HCT116 (cell line): ENCODE measurements around the gene TMEM44. TPM values are rescaled to one million over a fixed set of nuclear protein-coding genes. Genes with fewer than 3 reads are reported as not detected.

Source experiments
- ATAC-seq: fragments of 200-7000 bp; cut with Tn5 transposase; 2 replicates; pipeline ENCODE4 v1.9.1; 2020; ENCODE audit warnings: mild to moderate bottlenecking, moderate library complexity
- BruUV-seq: library from RNA; stranded (reverse); fragments of 400-500 nt; replicated peaks from 2 replicates; lab custom pipeline; 2021; lab: Mats Ljungman, UMichigan
- CTCF ChIA-PET: fragments of 300-600 bp; sonication (Branson Sonifier 250); formaldehyde crosslinking; loops from one replicate; lab custom pipeline; 2021; ENCODE audit warnings: antibody characterized with exemption; lab: Charles Lee
- POLR2A ChIA-PET: fragments of 300-600, 350-600 bp; sonication (Branson Sonifier 250); formaldehyde crosslinking; loops from one replicate; lab custom pipeline; 2021; ENCODE audit warnings: antibody characterized with exemption; lab: Charles Lee
- RAD21 ChIA-PET, 2 experiments: fragments of 300-600 bp; sonication (Branson Sonifier 250); formaldehyde crosslinking; loops; one replicate each; lab custom pipeline; 2023; ENCODE audit warnings: low total read pairs in 2 of 2; ENCODE audit not compliant: uncharacterized antibody in 2 of 2, unreplicated experiment in 2 of 2, low non-redundant PET in 1 of 2; lab: Charles Lee
- DNase-seq: peaks from one replicate; pipeline ENCODE4 v3.0.0-alpha.2; 2010; ENCODE audit warnings: low read depth, low spot score
- H2AFZ ChIP-seq: fragments of 200-600 bp; shearing (Covaris generic), sonication (generic); 2 replicates; pipeline ENCODE4 v1.6.1; 2017; ENCODE audit warnings: low read depth, mixed run types, mixed read lengths, antibody characterized with exemption, low read length; ENCODE audit not compliant: poor library complexity, severe bottlenecking
- H3K27ac ChIP-seq: 2 replicates; pipeline ENCODE4 v1.5.1; 2012; ENCODE audit warnings: low read depth, low read length
- H3K27me3 ChIP-seq: fragments of 200-600 bp; sonication (generic); 2 replicates; pipeline ENCODE4 v1.6.1; 2016; ENCODE audit warnings: mixed run types, low read length, mixed read lengths; ENCODE audit not compliant: insufficient read depth
- H3K36me3 ChIP-seq, 2 experiments: fragments of 200-500 bp in 1 of 2; fragments of 200-600 bp in 1 of 2; sonication (Bioruptor generic) in 1 of 2; sonication (generic) in 1 of 2; 2 replicates each; pipeline versions ENCODE4 v1.5.1 to v1.6.1; 2014 to 2016; ENCODE audit warnings: low read length in 2 of 2, inconsistent platforms in 1 of 2, mixed read lengths in 1 of 2, mixed run types in 1 of 2; ENCODE audit not compliant: insufficient read depth in 2 of 2, control insufficient read depth in 1 of 2
- H3K4me1 ChIP-seq, 2 experiments: fragments of 200-600 bp in 1 of 2; sonication (generic) in 1 of 2; 2 replicates each; pipeline versions ENCODE4 v1.5.1 to v1.6.1; 2012 to 2017; ENCODE audit warnings: low read length in 2 of 2, inconsistent platforms in 1 of 2, mild to moderate bottlenecking in 1 of 2, mixed read lengths in 1 of 2, mixed run types in 1 of 2, moderate library complexity in 1 of 2; ENCODE audit not compliant: insufficient read depth in 2 of 2, control insufficient read depth in 1 of 2
- H3K4me2 ChIP-seq: fragments of 200-600 bp; sonication (generic); 2 replicates; pipeline ENCODE4 v1.6.1; 2017; ENCODE audit warnings: mixed run types, low read length, mixed read lengths
- H3K4me3 ChIP-seq, 2 experiments: fragments of 200-600 bp in 1 of 2; sonication (generic) in 1 of 2; replicated peaks in 1 of 2; 2 replicates each; pipeline ENCODE4 v1.5.1; 2011 to 2016; ENCODE audit warnings: low read length in 2 of 2, control low read depth in 1 of 2, low read depth in 1 of 2, mild to moderate bottlenecking in 1 of 2, mixed read lengths in 1 of 2, mixed run types in 1 of 2
- H3K79me2 ChIP-seq: fragments of 200-600 bp; sonication (generic); 2 replicates; pipeline ENCODE4 v1.6.1; 2017; ENCODE audit warnings: mild to moderate bottlenecking, mixed run types, low read length, moderate library complexity, mixed read lengths; ENCODE audit not compliant: insufficient read depth
- H3K9ac ChIP-seq: fragments of 200-600 bp; sonication (generic); 2 replicates; pipeline ENCODE4 v1.6.1; 2016; ENCODE audit warnings: low read length, mixed read lengths
- H3K9me2 ChIP-seq: fragments of 200-600 bp; sonication (generic), shearing (Covaris generic); 2 replicates; pipeline ENCODE4 v1.6.1; 2017; ENCODE audit warnings: mixed run types, mild to moderate bottlenecking, moderate library complexity; ENCODE audit not compliant: insufficient read depth
- H3K9me3 ChIP-seq, 2 experiments: fragments of 200-500 bp in 1 of 2; fragments of 200-600 bp in 1 of 2; sonication (Bioruptor generic) in 1 of 2; sonication (generic) in 1 of 2; 2 replicates each; pipeline ENCODE4 v1.6.1; 2014 to 2017; ENCODE audit warnings: low read length in 2 of 2, mixed read lengths in 2 of 2, inconsistent platforms in 1 of 2, low read depth in 1 of 2, mild to moderate bottlenecking in 1 of 2, mixed run types in 1 of 2, moderate library complexity in 1 of 2; ENCODE audit not compliant: control insufficient read depth in 1 of 2, insufficient read depth in 1 of 2
- H4K20me1 ChIP-seq: fragments of 200-600 bp; sonication (generic), shearing (Covaris generic); 2 replicates; pipeline ENCODE4 v1.6.1; 2017; ENCODE audit warnings: mixed run types, mild to moderate bottlenecking, moderate library complexity; ENCODE audit not compliant: insufficient read depth
- CBX3 ChIP-seq: IDR thresholded peaks from 2 replicates; pipeline ENCODE4 v1.6.1; 2012; ENCODE audit warnings: low read depth
- CEBPB ChIP-seq: IDR thresholded peaks from 2 replicates; pipeline ENCODE4 v1.6.1; 2012; ENCODE audit warnings: low read depth
- EGR1 ChIP-seq: IDR thresholded peaks from 2 replicates; pipeline ENCODE4 v1.6.1; 2012; ENCODE audit warnings: low read depth
- ELF1 ChIP-seq: IDR thresholded peaks from 2 replicates; pipeline ENCODE4 v1.6.1; 2012; ENCODE audit warnings: low read depth, borderline replicate concordance
- JUND ChIP-seq: IDR thresholded peaks from 2 replicates; pipeline ENCODE4 v1.6.1; 2012
- POLR2A ChIP-seq: IDR thresholded peaks from 2 replicates; pipeline ENCODE4 v1.7.0; 2011; ENCODE audit warnings: borderline replicate concordance; ENCODE audit not compliant: insufficient read depth, insufficient read length; ENCODE audit errors: extremely low read depth
- POLR2AphosphoS5 ChIP-seq: IDR thresholded peaks from 2 replicates; pipeline ENCODE4 v1.6.1; 2011; ENCODE audit warnings: mild to moderate bottlenecking, low read depth, low read length, moderate library complexity
- RAD21 ChIP-seq: IDR thresholded peaks from 2 replicates; pipeline ENCODE4 v1.6.1; 2012; ENCODE audit warnings: low read depth, mild to moderate bottlenecking
- SIN3A ChIP-seq: IDR thresholded peaks from 2 replicates; pipeline ENCODE4 v1.6.1; 2012; ENCODE audit warnings: low read depth
- SP1 ChIP-seq: IDR thresholded peaks from 2 replicates; pipeline ENCODE4 v1.6.1; 2012; ENCODE audit warnings: low read depth
- SRF ChIP-seq: IDR thresholded peaks from 2 replicates; pipeline ENCODE4 v1.6.1; 2012; ENCODE audit warnings: low read depth
- ZNF274 ChIP-seq: fragments of 200-500 bp; sonication (Bioruptor generic); IDR thresholded peaks from 2 replicates; pipeline ENCODE4 v1.6.1; 2014; ENCODE audit warnings: mild to moderate bottlenecking, low read depth, low read length, inconsistent platforms
- intact Hi-C: fragments of 100-400 bp; cut with micrococcal nuclease; formaldehyde crosslinking; loops from 2 replicates; pipeline ENCODE4 v1.10.0; 2022
- total RNA-seq: library from RNA; stranded (reverse); gene quantifications from one replicate; pipeline ENCODE4 v1.2.1, GENCODE V29; 2021; ENCODE audit not compliant: unreplicated experiment
- TF ChIP-seq, protein P1 (sequence below): IDR thresholded peaks from 2 replicates; pipeline ENCODE4 v1.6.1; 2012; ENCODE audit warnings: low read depth
- TF ChIP-seq, protein P2 (sequence below), 3 experiments: fragments of 200-600 bp in 1 of 3; sonication (generic) in 1 of 3; IDR thresholded peaks in 2 of 3; conservative IDR thresholded peaks in 1 of 3; 2 replicates each; pipeline ENCODE4 v1.5.1; 2012 to 2017; ENCODE audit warnings: low read depth in 2 of 3, low read length in 2 of 3, antibody characterized with exemption in 1 of 3, borderline replicate concordance in 1 of 3, control low read depth in 1 of 3, mild to moderate bottlenecking in 1 of 3, mixed read lengths in 1 of 3, mixed run types in 1 of 3, moderate library complexity in 1 of 3; ENCODE audit not compliant: insufficient read depth in 1 of 3
- TF ChIP-seq, protein P3 (sequence below): IDR thresholded peaks from 2 replicates; pipeline ENCODE4 v1.6.1; 2012

TMEM44 gene
- total RNA-seq, 1 experiment from 2014 or later, result 30.3 TPM

DNA sequence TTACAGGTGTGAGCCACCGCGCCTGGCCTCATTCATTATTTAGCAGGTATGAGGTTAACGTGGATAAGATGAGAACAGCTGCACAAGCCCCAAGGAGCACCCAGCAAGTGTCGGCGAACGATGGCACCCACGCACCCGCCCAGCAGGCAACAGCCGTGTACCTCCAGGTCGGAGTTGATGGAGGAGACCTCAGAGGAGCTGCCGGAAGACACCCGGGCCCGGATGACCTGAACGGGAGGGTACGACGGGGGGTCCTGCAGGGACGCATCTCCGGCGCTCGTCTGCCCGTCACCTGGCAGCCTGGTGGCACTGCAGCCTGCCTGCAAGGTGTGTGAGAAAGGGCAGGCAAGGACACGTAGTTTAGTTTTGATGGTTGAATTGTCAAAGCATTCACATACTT lies 29.1 kb downstream of the TMEM44 start (continued):
- TF ChIP-seq, protein P1, sequence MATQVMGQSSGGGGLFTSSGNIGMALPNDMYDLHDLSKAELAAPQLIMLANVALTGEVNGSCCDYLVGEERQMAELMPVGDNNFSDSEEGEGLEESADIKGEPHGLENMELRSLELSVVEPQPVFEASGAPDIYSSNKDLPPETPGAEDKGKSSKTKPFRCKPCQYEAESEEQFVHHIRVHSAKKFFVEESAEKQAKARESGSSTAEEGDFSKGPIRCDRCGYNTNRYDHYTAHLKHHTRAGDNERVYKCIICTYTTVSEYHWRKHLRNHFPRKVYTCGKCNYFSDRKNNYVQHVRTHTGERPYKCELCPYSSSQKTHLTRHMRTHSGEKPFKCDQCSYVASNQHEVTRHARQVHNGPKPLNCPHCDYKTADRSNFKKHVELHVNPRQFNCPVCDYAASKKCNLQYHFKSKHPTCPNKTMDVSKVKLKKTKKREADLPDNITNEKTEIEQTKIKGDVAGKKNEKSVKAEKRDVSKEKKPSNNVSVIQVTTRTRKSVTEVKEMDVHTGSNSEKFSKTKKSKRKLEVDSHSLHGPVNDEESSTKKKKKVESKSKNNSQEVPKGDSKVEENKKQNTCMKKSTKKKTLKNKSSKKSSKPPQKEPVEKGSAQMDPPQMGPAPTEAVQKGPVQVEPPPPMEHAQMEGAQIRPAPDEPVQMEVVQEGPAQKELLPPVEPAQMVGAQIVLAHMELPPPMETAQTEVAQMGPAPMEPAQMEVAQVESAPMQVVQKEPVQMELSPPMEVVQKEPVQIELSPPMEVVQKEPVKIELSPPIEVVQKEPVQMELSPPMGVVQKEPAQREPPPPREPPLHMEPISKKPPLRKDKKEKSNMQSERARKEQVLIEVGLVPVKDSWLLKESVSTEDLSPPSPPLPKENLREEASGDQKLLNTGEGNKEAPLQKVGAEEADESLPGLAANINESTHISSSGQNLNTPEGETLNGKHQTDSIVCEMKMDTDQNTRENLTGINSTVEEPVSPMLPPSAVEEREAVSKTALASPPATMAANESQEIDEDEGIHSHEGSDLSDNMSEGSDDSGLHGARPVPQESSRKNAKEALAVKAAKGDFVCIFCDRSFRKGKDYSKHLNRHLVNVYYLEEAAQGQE, result no peak

DNA sequence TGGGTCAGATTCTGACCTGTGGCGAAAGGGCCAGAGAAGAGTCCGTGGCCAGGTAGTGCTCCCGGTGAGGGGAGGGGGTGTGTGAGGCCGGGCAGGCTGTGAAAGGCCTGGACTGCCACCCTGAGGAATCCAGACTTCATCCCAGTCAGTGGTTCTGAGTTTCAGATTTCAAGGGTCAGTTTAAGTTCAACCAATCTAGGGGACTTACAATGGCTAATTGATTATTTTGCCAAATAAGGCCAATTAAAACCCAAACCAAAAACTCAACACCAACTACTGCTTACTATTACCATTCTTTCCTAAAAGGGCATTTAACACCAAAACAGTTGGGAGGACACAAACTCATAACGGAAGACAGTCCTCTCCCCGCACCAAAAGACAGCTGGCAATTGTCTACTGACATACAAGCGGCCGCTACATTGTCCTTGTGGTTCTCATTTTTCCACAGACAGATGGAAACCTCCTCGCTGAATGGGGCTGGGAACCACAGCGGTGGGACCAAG lies 30.5 kb downstream of the TMEM44 start:
- Histone ChIP-seq H3K9me2 (no peaks in the 10 kb centered on the region), H4K20me1 (no peaks in the 10 kb centered on the region), H3K27me3 (no peaks in the 10 kb centered on the region), H3K79me2 (no peaks in the 10 kb centered on the region), H2AFZ (no peak overlapping the region), H3K27ac (no peak overlapping the region), H3K36me3 (0 out of 4 replicates have a peak, but pooled peaks cover 0 to 3% of the 10 kb centered on the region in 2 experiments), H3K4me1 (peaks cover 0 to 3% of the 10 kb centered on the region in 2 experiments; a peak in 1 of 4 replicates), H3K4me3 (no peak overlapping the region), H3K9ac (no peak overlapping the region), H3K4me2 (no peak overlapping the region), H3K9me3 (no peaks in the 10 kb centered on the region)
- CTCF ChIA-PET, result interaction anchor here (1.5 kb wide), 1 partner anchor 8 kb away, joined by 4 read pairs; no protein-coding TSS in a partner anchor
- ATAC-seq (no peak), DNase-seq (no peak)
- RAD21 ChIA-PET, result no interaction called here
- POLR2A ChIA-PET, result no interaction called here
- no TSS peak for BruUV-seq
- intact Hi-C loops, result no loop called here
- TF ChIP-seq POLR2AphosphoS5, result no peak
- TF ChIP-seq JUND, result no peak
- no peak for TF ChIP-seq SRF
- TF ChIP-seq, protein P2, sequence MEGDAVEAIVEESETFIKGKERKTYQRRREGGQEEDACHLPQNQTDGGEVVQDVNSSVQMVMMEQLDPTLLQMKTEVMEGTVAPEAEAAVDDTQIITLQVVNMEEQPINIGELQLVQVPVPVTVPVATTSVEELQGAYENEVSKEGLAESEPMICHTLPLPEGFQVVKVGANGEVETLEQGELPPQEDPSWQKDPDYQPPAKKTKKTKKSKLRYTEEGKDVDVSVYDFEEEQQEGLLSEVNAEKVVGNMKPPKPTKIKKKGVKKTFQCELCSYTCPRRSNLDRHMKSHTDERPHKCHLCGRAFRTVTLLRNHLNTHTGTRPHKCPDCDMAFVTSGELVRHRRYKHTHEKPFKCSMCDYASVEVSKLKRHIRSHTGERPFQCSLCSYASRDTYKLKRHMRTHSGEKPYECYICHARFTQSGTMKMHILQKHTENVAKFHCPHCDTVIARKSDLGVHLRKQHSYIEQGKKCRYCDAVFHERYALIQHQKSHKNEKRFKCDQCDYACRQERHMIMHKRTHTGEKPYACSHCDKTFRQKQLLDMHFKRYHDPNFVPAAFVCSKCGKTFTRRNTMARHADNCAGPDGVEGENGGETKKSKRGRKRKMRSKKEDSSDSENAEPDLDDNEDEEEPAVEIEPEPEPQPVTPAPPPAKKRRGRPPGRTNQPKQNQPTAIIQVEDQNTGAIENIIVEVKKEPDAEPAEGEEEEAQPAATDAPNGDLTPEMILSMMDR (IDR thresholded peaks at IDR 0.05 in 2 of 3, conservative IDR thresholded peaks at IDR 0.05 in 1 of 3; ENCODE audit: borderline replicate concordance in 1 of 3, insufficient read depth in 1 of 3, low read depth in 2 of 3, low read length in 2 of 3), result no peak
- no peak for TF ChIP-seq ELF1
- TF ChIP-seq, protein P3, sequence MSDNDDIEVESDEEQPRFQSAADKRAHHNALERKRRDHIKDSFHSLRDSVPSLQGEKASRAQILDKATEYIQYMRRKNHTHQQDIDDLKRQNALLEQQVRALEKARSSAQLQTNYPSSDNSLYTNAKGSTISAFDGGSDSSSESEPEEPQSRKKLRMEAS, result no peak
- TF ChIP-seq ZNF274, result no peak
- TF ChIP-seq RAD21, result no peak
- TF ChIP-seq CEBPB, result no peak
- no peak for TF ChIP-seq SP1
- TF ChIP-seq SIN3A, result no peak
- no peak for TF ChIP-seq POLR2A
- TF ChIP-seq, protein P1, result no peak
- TF ChIP-seq EGR1, result no peak
- TF ChIP-seq CBX3, result no peak
